Fibroblast of villous mesenchyme (primary cell): ENCODE data around the gene SPEM2. TPM values are rescaled to one million over a fixed set of nuclear protein-coding genes. Genes with fewer than 3 reads are reported as not detected.

Experiments used
- DNase-seq: peaks from one replicate; pipeline ENCODE4 v3.0.0-alpha.2; 2010; ENCODE audit warnings: low read depth
- H3K4me3 ChIP-seq: 2 replicates; pipeline ENCODE4 v1.5.1; 2011; ENCODE audit warnings: low read depth, mild to moderate bottlenecking, low read length
- total RNA-seq: library from RNA; depleted of rRNA; stranded (reverse); fragments of >200 nt; gene quantifications from 2 replicates; pipeline ENCODE4 v1.2.3, GENCODE V29; 2012
- TF ChIP-seq, protein P1 (sequence below): IDR thresholded peaks from 2 replicates; pipeline ENCODE4 v1.5.1; 2012; ENCODE audit warnings: low read depth, mild to moderate bottlenecking, low read length; ENCODE audit not compliant: insufficient read depth

The SPEM2 gene
- total RNA-seq, 1 donor, result not detected

DNA sequence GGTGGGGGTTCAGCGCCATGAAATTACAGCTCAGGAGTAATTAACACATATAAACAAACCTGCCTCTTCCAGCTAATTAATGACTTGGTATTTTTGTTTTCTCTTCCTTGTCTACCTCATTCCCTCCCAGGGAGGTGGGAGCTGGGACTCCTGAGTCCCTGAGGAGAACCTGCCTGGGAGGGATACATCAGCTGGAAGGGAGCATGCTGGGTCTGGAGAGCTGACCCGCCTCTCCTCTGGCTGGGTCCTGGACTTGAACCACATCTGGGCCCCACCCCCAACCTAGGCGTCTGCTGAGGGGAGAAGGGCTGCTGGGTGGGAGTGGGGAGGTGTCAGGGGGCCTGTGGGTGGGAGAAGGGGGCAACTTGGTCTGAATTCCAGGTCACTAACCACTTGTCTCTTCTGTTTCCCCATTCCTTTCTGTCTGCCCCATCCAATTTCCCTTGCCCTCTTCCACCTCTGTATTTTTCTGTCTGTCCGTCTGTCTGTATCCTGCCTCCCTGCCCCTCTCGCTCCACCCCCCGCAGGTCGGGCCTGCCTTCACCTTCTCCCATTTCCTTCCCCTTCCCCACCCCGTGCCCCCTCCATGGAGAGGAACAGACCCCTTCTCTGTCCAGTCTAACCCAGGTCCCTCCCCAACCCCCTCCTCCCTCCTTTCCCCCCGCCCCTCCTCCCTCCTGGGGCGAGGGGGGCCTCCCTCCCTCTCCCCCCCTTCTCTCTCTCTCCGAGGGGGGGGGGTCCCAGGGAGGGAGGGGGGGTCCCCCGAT, 17.7 kb upstream of the SPEM2 start, which contains the start of gene NLGN2:
Gene NLGN2, plus strand, starts transcription at position 361 of the 767 bp plus-strand sequence. CDS start 411 bp downstream, outside the sequence.
- no peak within 1 kb of the TSS for H3K4me3 ChIP-seq
- no peak for DNase-seq
- TF ChIP-seq, protein P1, sequence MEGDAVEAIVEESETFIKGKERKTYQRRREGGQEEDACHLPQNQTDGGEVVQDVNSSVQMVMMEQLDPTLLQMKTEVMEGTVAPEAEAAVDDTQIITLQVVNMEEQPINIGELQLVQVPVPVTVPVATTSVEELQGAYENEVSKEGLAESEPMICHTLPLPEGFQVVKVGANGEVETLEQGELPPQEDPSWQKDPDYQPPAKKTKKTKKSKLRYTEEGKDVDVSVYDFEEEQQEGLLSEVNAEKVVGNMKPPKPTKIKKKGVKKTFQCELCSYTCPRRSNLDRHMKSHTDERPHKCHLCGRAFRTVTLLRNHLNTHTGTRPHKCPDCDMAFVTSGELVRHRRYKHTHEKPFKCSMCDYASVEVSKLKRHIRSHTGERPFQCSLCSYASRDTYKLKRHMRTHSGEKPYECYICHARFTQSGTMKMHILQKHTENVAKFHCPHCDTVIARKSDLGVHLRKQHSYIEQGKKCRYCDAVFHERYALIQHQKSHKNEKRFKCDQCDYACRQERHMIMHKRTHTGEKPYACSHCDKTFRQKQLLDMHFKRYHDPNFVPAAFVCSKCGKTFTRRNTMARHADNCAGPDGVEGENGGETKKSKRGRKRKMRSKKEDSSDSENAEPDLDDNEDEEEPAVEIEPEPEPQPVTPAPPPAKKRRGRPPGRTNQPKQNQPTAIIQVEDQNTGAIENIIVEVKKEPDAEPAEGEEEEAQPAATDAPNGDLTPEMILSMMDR, result no peak

DNA sequence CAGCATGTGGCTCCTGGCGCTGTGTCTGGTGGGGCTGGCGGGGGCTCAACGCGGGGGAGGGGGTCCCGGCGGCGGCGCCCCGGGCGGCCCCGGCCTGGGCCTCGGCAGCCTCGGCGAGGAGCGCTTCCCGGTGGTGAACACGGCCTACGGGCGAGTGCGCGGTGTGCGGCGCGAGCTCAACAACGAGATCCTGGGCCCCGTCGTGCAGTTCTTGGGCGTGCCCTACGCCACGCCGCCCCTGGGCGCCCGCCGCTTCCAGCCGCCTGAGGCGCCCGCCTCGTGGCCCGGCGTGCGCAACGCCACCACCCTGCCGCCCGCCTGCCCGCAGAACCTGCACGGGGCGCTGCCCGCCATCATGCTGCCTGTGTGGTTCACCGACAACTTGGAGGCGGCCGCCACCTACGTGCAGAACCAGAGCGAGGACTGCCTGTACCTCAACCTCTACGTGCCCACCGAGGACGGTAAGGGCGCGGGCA, 17.1 kb upstream of the SPEM2 start:
- H3K4me3 ChIP-seq, result no peak overlapping the region
- DNase-seq, result no peak
- TF ChIP-seq, protein P1, result no peak

DNA sequence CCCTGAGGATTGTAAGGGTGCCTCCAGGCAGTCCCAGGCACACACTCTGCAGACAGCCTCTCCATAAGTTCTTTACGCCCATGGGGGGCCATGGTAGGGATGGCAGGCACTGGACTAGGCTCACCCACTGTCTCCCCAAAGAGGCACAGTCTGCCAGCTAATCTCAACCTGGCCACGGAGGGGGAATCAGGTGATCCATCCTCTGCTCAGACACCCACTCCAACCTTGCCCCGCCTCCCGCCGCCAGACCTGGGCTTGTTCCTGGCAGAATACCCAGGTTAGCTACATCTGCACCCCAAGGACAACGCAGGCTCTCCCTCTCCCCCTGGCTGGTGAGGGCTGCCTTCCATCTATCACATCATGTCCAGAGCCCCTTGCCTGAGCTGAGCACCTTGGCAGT, 16.6 kb upstream of the SPEM2 start:
- no peak for DNase-seq
- TF ChIP-seq, protein P1, result no peak
- H3K4me3 ChIP-seq, result no peak overlapping the region

GRCh38 chr17:7409716-7410115, 15.7 kb upstream of the SPEM2 start:
- TF ChIP-seq, protein P1, result no peak
- H3K4me3 ChIP-seq, result no peak overlapping the region
- no peak for DNase-seq

- TF ChIP-seq, protein P1, result no peak
- H3K4me3 ChIP-seq, result no peak overlapping the region
- no peak for DNase-seq
Measured at GRCh38 chr17:7410634-7411426, 14.6 kb upstream of the SPEM2 start.

DNA sequence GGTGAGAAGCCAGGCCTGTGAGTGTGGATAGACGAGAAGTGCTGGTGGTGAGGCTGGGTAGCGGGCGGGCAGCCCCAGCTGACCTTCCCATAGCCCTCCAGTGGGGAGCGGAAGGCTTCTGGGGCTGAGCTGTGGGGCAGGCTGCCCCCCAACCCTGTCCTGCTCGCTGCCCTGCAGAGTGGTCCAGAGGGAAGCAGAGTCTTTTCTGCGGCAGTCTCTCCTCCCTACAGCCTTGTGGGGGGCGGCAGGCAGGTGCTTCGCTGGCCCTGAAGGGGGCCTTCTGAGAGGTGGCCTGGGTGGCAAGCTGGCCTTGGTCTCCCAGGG, 14.0 kb upstream of the SPEM2 start:
- TF ChIP-seq, protein P1, result no peak
- no peak for DNase-seq
- H3K4me3 ChIP-seq, result no peak overlapping the region
